Right lobe of liver (tissue), 6 donors: Measurements from ENCODE around the gene ASB7. TPM values are rescaled to one million over a fixed set of nuclear protein-coding genes. Genes with fewer than 3 reads are reported as not detected.

Experiments used
- ATAC-seq, 4 donors: fragments of 200-7000 bp; cut with Tn5 transposase; one replicate each; pipeline ENCODE4 v1.9.1; 2020; ENCODE audit warnings: mild to moderate bottlenecking in 4 of 4, moderate library complexity in 4 of 4
- DNase-seq, 3 donors: peaks; one replicate each; pipeline ENCODE4 v3.0.0-alpha.2; 2020
- H3K27ac ChIP-seq, 3 donors: fragments of 200-600 bp; one replicate each; pipeline ENCODE4 v1.8.0; 2022
- H3K27me3 ChIP-seq, 2 donors: fragments of 200-600 bp; one replicate each; pipeline ENCODE4 v1.8.0; 2022
- H3K36me3 ChIP-seq, 4 donors: fragments of 200-600 bp; sonication (generic) in 1 of 4; one replicate each; pipeline versions ENCODE4 v1.5.1 to v1.8.0; 2017 to 2022; ENCODE audit warnings: control low read depth in 1 of 4
- H3K4me1 ChIP-seq, 4 donors: fragments of 200-600 bp; sonication (generic) in 1 of 4; one replicate each; pipeline versions ENCODE4 v1.5.1 to v1.8.0; 2017 to 2022; ENCODE audit warnings: control low read depth in 1 of 4
- H3K4me3 ChIP-seq, 3 donors: fragments of 200-600 bp; one replicate each; pipeline ENCODE4 v1.8.0; 2022
- H3K9me3 ChIP-seq, 4 donors: fragments of 200-600 bp; sonication (generic) in 1 of 4; one replicate each; pipeline versions ENCODE4 v1.5.1 to v1.8.0; 2017 to 2022; ENCODE audit warnings: control low read depth in 1 of 4
- CTCF ChIP-seq, 4 donors: fragments of 200-600 bp in 3 of 4; fragments of 450-650 bp in 1 of 4; IDR thresholded peaks; one replicate each; pipeline versions ENCODE4 v1.5.1 to v1.8.0; 2016 to 2022; ENCODE audit warnings: antibody characterized with exemption in 4 of 4, mild to moderate bottlenecking in 2 of 4
- POLR2A ChIP-seq: fragments of 450-650 bp; IDR thresholded peaks from one replicate; pipeline ENCODE4 v1.6.1; 2017; ENCODE audit warnings: antibody characterized with exemption, mild to moderate bottlenecking
- WGBS: methylation state at CpG from one replicate; pipeline ENCODE4 v1.1.6; 2018; ENCODE audit warnings: low coverage, low lambda C conversion rate; ENCODE audit not compliant: insufficient coverage; ENCODE audit errors: missing lambda C conversion rate; 5-methylcytosine and 5-hydroxymethylcytosine counted together
- intact Hi-C, 2 donors: fragments of 100-400 bp; cut with DNase I; formaldehyde crosslinking; loops; one replicate each; pipeline versions ENCODE4 v1.11.2 to v1.14.1; 2022
- total RNA-seq, 6 experiments: library from RNA; depleted of rRNA in 2 of 6; stranded (reverse); fragments of >200 nt in 2 of 6; fragmentation: NEBNext Ultra II Directional in 3 of 6; extraction: Animal tissue kit (Norgen Biotek cat#: 25700) in 3 of 6; gene quantifications; one replicate each; pipeline versions ENCODE4 v1.1.0 to v1.2.4, GENCODE V29; 2016 to 2023
- donor health status: DM: no; HTN: yes; CAD: no.
- donor health status: DM: no; HTN: no; CAD: no.
- donor health status: DM: no; HTN: no; CAD: no.
- donor health status: DM: no; HTN: yes; CAD: no.
- donor health status: DM: no; HTN: yes; CAD: no.

Gene ASB7
- total RNA-seq, 6 experiments from 2014 or later = 5.4 to 7.9 (median 7.2) TPM

DNA sequence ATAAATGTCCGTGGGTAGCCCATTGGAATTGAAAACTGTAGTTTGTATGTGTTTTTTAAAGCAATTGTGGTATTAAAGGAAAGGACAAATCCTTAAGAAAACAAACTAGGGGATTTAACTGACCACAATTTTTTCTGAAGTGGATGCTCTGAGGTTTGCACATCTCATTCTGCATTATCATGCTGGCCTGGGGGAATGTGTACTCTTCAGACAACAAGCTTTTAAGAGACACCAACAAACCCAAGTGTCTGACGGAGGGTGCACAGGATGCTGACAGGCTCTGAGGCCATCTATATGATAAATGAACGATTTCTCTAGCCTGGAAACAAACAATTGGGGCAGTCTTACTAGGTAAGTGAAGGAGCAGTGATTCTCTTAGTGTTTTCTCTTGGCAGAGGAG lies 9.5 kb upstream of the ASB7 start:
- Histone ChIP-seq H3K4me1 (no peaks in the 10 kb centered on the region), H3K27me3 (no peaks in the 10 kb centered on the region), H3K4me3 (no peak overlapping the region), H3K9me3 (peaks cover 0 to 7% (median 0%) of the 10 kb centered on the region in 4 donors), H3K36me3 (no peaks in the 10 kb centered on the region), H3K27ac (no peak overlapping the region)
- ATAC-seq (no peak), DNase-seq (no peak)
- 88% methylated on average over 3 of the region's 3 CpGs for WGBS
- intact Hi-C loops = no loop called here
- TF ChIP-seq POLR2A (no peak), CTCF (IDR thresholded peaks at IDR 0.05) (no peak)

- 88% methylated on average over 2 of the region's 2 CpGs for WGBS
- no peak overlapping the region for H3K4me3 ChIP-seq
- DNase-seq (no peak), ATAC-seq (no peak)
- peaks cover 0 to 6% (median 0%) of the 10 kb centered on the region in 4 donors for H3K9me3 ChIP-seq
- no peaks in the 10 kb centered on the region for H3K4me1 ChIP-seq
- H3K27me3 ChIP-seq = no peaks in the 10 kb centered on the region
- no peak overlapping the region for H3K27ac ChIP-seq
- no peaks in the 10 kb centered on the region for H3K36me3 ChIP-seq
- intact Hi-C loops = no loop called here
- TF ChIP-seq POLR2A (no peak), CTCF (IDR thresholded peaks at IDR 0.05) (no peak)
These were observed 9.0 kb upstream of the ASB7 start for GRCh38 chr15:100593431-100593830.

DNA sequence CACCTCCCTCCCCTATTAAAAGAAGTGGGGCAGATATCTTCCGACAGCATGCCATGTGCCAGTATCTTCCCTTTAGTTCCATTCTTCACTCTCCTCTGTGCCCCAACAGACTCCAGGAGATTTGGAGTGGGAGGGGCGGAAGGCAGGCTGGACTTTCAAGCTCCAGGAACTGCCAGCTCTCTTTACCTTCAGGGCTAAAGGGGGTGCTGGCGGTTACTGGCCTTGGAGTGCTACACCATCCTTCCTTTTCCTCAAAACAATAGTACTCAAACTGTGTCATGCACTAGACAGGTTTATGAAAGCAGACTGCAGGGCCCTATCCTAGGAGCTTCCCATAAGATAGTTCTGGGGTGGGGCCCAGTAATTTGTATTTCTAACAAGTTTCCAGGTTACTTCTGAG lies 6.4 kb upstream of the ASB7 start:
- Histone ChIP-seq H3K9me3 (no peaks in the 10 kb centered on the region), H3K27ac (no peak overlapping the region), H3K27me3 (no peaks in the 10 kb centered on the region), H3K4me3 (no peak overlapping the region), H3K36me3 (no peaks in the 10 kb centered on the region), H3K4me1 (peaks cover 0 to 7% (median 0%) of the 10 kb centered on the region in 4 donors)
- ATAC-seq (no peak), DNase-seq (no peak)
- TF ChIP-seq POLR2A = no peak
- TF ChIP-seq CTCF (IDR thresholded peaks at IDR 0.05) = no peak
- WGBS = 96% methylated on average over 2 of the region's 3 CpGs
- intact Hi-C loops = no loop called here

- H3K4me3 ChIP-seq = no peak overlapping the region
- H3K27ac ChIP-seq = no peak overlapping the region
- no peaks in the 10 kb centered on the region for H3K36me3 ChIP-seq
- TF ChIP-seq POLR2A (no peak), CTCF (IDR thresholded peaks at IDR 0.05) (no peak)
- peaks cover 0 to 12% (median 0%) of the 10 kb centered on the region in 4 donors for H3K4me1 ChIP-seq
- no peaks in the 10 kb centered on the region for H3K9me3 ChIP-seq
- intact Hi-C loops = no loop called here
- ATAC-seq (peak in 2 of 4 donors; percentile 24 to 41), DNase-seq (no peak)
- H3K27me3 ChIP-seq = no peaks in the 10 kb centered on the region
- WGBS = 80% methylated on average over 3 of the region's 7 CpGs
These were observed 5.6 kb upstream of the ASB7 start for GRCh38 chr15:100596792-100597191.

DNA sequence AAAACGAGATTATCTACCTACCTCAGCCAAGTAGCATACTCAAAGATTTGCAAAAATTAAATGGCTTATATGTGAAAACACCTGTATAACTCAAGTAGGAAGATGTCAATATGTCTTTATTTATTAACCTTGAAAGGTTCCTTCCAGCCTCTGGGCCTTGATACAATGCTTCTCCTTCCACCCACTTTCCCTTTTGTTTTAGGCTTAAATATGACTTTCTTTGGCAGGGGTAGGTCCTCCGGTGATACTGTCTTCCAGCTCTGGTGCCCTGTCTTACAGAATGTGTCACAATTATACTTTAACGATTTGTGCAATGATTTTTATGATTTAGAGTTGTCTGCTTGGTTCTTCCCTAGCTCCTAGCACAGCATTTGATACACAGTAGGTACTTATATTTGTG lies 4.5 kb upstream of the ASB7 start:
- H3K4me1 ChIP-seq = peaks cover 0 to 12% (median 0%) of the 10 kb centered on the region in 4 donors
- 76% methylated on average over 3 of the region's 3 CpGs for WGBS
- H3K4me3 ChIP-seq = no peak overlapping the region
- H3K9me3 ChIP-seq = no peaks in the 10 kb centered on the region
- intact Hi-C loops = no loop called here
- no peak for DNase-seq
- H3K27me3 ChIP-seq = no peaks in the 10 kb centered on the region
- ATAC-seq = no peak
- H3K36me3 ChIP-seq = no peaks in the 10 kb centered on the region
- no peak overlapping the region for H3K27ac ChIP-seq
- TF ChIP-seq POLR2A (no peak), CTCF (IDR thresholded peaks at IDR 0.05) (no peak)
